WTC11 (cell line): Measurements from ENCODE around the gene CCNB3. TPM values are rescaled to one million over a fixed set of nuclear protein-coding genes. Genes with fewer than 3 reads are reported as not detected.

ENCODE experiments used
- ATAC-seq: fragments of 200-7000 bp; cut with Tn5 transposase; 2 replicates; pipeline ENCODE4 v1.10.0; 2021; ENCODE audit warnings: mild to moderate bottlenecking, moderate library complexity
- CTCF ChIA-PET: fragments of 300-600 bp; sonication (Branson Sonifier 250); formaldehyde crosslinking; loops from one replicate; lab custom pipeline; 2021; ENCODE audit warnings: antibody characterized with exemption; lab: Charles Lee
- POLR2A ChIA-PET: fragments of 350-600 bp; sonication (Branson Sonifier 250); formaldehyde crosslinking; loops from one replicate; lab custom pipeline; 2021; ENCODE audit warnings: antibody characterized with exemption; lab: Charles Lee
- DNase-seq: peaks from one replicate; pipeline ENCODE4 v3.0.0; 2021; ENCODE audit warnings: low spot score
- H3K27ac Mint-ChIP-seq: 2 replicates; pipeline ENCODE4 v1.8.0; 2021; ENCODE audit warnings: mixed read lengths
- H3K27me3 Mint-ChIP-seq: 2 replicates; pipeline ENCODE4 v1.8.0; 2021; ENCODE audit warnings: low read depth, mild to moderate bottlenecking, moderate library complexity, mixed read lengths
- H3K36me3 Mint-ChIP-seq: 2 replicates; pipeline ENCODE4 v1.8.0; 2021; ENCODE audit warnings: mixed read lengths
- H3K4me1 Mint-ChIP-seq: 2 replicates; pipeline ENCODE4 v1.8.0; 2022; ENCODE audit warnings: mixed read lengths
- H3K4me3 Mint-ChIP-seq: 2 replicates; pipeline ENCODE4 v1.8.0; 2021; ENCODE audit warnings: mild to moderate bottlenecking, moderate library complexity, mixed read lengths
- H3K9me3 Mint-ChIP-seq: 2 replicates; pipeline ENCODE4 v1.8.0; 2021; ENCODE audit warnings: mixed read lengths
- AFF4 ChIP-seq: sonication (generic); formaldehyde crosslinking; IDR thresholded peaks from 2 replicates; pipeline ENCODE4 v1.8.1; 2023; ENCODE audit warnings: mild to moderate bottlenecking, missing genetic modification reagents, borderline replicate concordance
- E2F1 ChIP-seq: sonication (generic); formaldehyde crosslinking; IDR thresholded peaks from 2 replicates; pipeline ENCODE4 v1.8.0; 2022; ENCODE audit warnings: mild to moderate bottlenecking, missing genetic modification reagents
- GTF2I ChIP-seq: fragments of 250-450 bp; sonication (Bioruptor Pico); conservative IDR thresholded peaks from 2 replicates; pipeline ENCODE4 v1.4.0; 2021; ENCODE audit warnings: mild to moderate bottlenecking
- JAZF1 ChIP-seq: fragments of 250-450 bp; sonication (Bioruptor Pico); IDR thresholded peaks from 2 replicates; pipeline ENCODE4 v1.9.0; 2021; ENCODE audit warnings: moderate library complexity, mild to moderate bottlenecking, inconsistent platforms
- KAT7 ChIP-seq: sonication (generic); formaldehyde crosslinking; IDR thresholded peaks from 2 replicates; pipeline ENCODE4 v1.8.1; 2023; ENCODE audit warnings: missing genetic modification reagents, mild to moderate bottlenecking, borderline replicate concordance
- NR1H2 ChIP-seq: sonication (generic); formaldehyde crosslinking; IDR thresholded peaks from 2 replicates; pipeline ENCODE4 v1.9.0; 2021; ENCODE audit warnings: mild to moderate bottlenecking, moderate library complexity, missing genetic modification reagents
- SOX15 ChIP-seq: fragments of 250-450 bp; sonication (Bioruptor Pico); IDR thresholded peaks from 2 replicates; pipeline ENCODE4 v1.9.0; 2021; ENCODE audit warnings: mild to moderate bottlenecking
- SP1 ChIP-seq: sonication (generic); formaldehyde crosslinking; conservative IDR thresholded peaks from 2 replicates; pipeline ENCODE4 v1.8.1; 2022; ENCODE audit warnings: missing genetic modification reagents
- TP53 ChIP-seq: sonication (generic); formaldehyde crosslinking; IDR thresholded peaks from 2 replicates; pipeline ENCODE4 v1.8.1; 2023; ENCODE audit warnings: mild to moderate bottlenecking, missing genetic modification reagents
- ZNF138 ChIP-seq: sonication (generic); formaldehyde crosslinking; conservative IDR thresholded peaks from 2 replicates; pipeline ENCODE4 v1.8.1; 2022; ENCODE audit warnings: mild to moderate bottlenecking, moderate library complexity, missing genetic modification reagents
- ZNF219 ChIP-seq: sonication (generic); formaldehyde crosslinking; IDR thresholded peaks from 2 replicates; pipeline ENCODE4 v1.8.0; 2023; ENCODE audit warnings: missing genetic modification reagents, mild to moderate bottlenecking, borderline replicate concordance
- total RNA-seq: library from RNA; stranded (reverse); gene quantifications from 3 replicates; pipeline ENCODE4 v1.2.3, GENCODE V29; 2021
- TF ChIP-seq, protein P1 (sequence below): sonication (generic); formaldehyde crosslinking; IDR thresholded peaks from 2 replicates; pipeline ENCODE4 v1.8.1; 2023; ENCODE audit warnings: mild to moderate bottlenecking, missing genetic modification reagents
- TF ChIP-seq, protein P2 (sequence below): fragments of 200-600 bp; IDR thresholded peaks from 2 replicates; pipeline ENCODE4 v1.8.0; 2022; ENCODE audit warnings: antibody characterized with exemption

The CCNB3 gene
- total RNA-seq, 1 experiment from 2014 or later: 0.13 TPM

DNA sequence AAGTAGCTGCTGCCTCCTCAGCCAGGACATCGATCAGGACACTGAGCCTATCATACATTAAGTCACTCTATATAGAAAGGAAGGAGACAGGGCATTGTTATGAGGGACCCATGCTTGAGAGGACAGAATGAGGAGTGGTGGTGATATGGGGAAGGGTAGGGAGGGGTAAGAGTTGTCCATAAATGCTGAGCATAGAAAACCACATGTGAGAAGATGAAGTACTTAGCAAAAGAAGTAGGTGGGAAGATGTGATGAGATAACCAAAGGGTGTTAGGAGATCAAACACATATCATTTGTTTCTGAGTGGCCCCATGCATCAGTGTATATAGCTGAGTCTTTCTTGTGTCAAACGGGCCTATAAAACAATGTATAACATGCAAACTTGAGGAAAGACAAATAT, 182.0 kb downstream of the CCNB3 start (continued):
- no peak for TF ChIP-seq AFF4 (CRISPR knock-in tag)
- TF ChIP-seq, protein P1, sequence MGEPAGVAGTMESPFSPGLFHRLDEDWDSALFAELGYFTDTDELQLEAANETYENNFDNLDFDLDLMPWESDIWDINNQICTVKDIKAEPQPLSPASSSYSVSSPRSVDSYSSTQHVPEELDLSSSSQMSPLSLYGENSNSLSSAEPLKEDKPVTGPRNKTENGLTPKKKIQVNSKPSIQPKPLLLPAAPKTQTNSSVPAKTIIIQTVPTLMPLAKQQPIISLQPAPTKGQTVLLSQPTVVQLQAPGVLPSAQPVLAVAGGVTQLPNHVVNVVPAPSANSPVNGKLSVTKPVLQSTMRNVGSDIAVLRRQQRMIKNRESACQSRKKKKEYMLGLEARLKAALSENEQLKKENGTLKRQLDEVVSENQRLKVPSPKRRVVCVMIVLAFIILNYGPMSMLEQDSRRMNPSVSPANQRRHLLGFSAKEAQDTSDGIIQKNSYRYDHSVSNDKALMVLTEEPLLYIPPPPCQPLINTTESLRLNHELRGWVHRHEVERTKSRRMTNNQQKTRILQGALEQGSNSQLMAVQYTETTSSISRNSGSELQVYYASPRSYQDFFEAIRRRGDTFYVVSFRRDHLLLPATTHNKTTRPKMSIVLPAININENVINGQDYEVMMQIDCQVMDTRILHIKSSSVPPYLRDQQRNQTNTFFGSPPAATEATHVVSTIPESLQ (CRISPR knock-in tag): no peak
- TF ChIP-seq, all 79 proteins: peak for 0

GRCh38 chrX:50393902-50394301, 189.3 kb downstream of the CCNB3 start:
- CTCF ChIA-PET: no interaction called here
- DNase-seq: no peak
- H3K36me3 Mint-ChIP-seq: no peaks in the 10 kb centered on the region
- no peaks in the 10 kb centered on the region for H3K4me1 Mint-ChIP-seq
- H3K27me3 Mint-ChIP-seq: no peaks in the 10 kb centered on the region; the same call in 1 of the 2 replicates
- no peak for ATAC-seq
- TF ChIP-seq TP53 (CRISPR knock-in tag) (no peak), E2F1 (CRISPR knock-in tag) (no peak), SP1 (CRISPR knock-in tag) (no peak), ZNF138 (no peak), JAZF1 (no peak), GTF2I (CRISPR knock-in tag) (no peak), ZNF219 (CRISPR knock-in tag) (no peak), KAT7 (CRISPR knock-in tag) (no peak), NR1H2 (no peak), SOX15 (no peak)
- TF ChIP-seq, protein P2, sequence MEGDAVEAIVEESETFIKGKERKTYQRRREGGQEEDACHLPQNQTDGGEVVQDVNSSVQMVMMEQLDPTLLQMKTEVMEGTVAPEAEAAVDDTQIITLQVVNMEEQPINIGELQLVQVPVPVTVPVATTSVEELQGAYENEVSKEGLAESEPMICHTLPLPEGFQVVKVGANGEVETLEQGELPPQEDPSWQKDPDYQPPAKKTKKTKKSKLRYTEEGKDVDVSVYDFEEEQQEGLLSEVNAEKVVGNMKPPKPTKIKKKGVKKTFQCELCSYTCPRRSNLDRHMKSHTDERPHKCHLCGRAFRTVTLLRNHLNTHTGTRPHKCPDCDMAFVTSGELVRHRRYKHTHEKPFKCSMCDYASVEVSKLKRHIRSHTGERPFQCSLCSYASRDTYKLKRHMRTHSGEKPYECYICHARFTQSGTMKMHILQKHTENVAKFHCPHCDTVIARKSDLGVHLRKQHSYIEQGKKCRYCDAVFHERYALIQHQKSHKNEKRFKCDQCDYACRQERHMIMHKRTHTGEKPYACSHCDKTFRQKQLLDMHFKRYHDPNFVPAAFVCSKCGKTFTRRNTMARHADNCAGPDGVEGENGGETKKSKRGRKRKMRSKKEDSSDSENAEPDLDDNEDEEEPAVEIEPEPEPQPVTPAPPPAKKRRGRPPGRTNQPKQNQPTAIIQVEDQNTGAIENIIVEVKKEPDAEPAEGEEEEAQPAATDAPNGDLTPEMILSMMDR: no peak
- no peaks in the 10 kb centered on the region for H3K9me3 Mint-ChIP-seq
- H3K27ac Mint-ChIP-seq: no peak overlapping the region
- POLR2A ChIA-PET: no interaction called here
- no peak overlapping the region for H3K4me3 Mint-ChIP-seq

Other genes starting within 250 kb of the CCNB3 start
- not detected in 3 replicates for gene AKAP4, start 3.8 kb upstream of the CCNB3 start, total RNA-seq